Cardiac fibroblast (primary cell): ENCODE results near the gene SLC16A3.
A peak's percentile ranks its signal among the peaks of the same experiment; 100 is the strongest.

Experiments used
- DNase-seq, 2 donors: peaks; one replicate each; pipeline versions ENCODE4 v3.0.0 to v3.0.0-alpha.2; 2010; ENCODE audit warnings: low read depth in 2 of 2
- H3K4me3 ChIP-seq, 2 donors: replicated peaks in 1 of 2; 1 replicate in 1 of 2; 2 replicates in 1 of 2; pipeline ENCODE4 v1.5.1; 2011; ENCODE audit warnings: low read depth in 2 of 2, low read length in 2 of 2, mild to moderate bottlenecking in 2 of 2, moderate library complexity in 1 of 2
- TF ChIP-seq, protein P1 (sequence below): IDR thresholded peaks from one replicate; pipeline ENCODE4 v1.5.1; 2011; ENCODE audit warnings: low read depth, mild to moderate bottlenecking, low read length, inconsistent platforms

Gene SLC16A3

DNA sequence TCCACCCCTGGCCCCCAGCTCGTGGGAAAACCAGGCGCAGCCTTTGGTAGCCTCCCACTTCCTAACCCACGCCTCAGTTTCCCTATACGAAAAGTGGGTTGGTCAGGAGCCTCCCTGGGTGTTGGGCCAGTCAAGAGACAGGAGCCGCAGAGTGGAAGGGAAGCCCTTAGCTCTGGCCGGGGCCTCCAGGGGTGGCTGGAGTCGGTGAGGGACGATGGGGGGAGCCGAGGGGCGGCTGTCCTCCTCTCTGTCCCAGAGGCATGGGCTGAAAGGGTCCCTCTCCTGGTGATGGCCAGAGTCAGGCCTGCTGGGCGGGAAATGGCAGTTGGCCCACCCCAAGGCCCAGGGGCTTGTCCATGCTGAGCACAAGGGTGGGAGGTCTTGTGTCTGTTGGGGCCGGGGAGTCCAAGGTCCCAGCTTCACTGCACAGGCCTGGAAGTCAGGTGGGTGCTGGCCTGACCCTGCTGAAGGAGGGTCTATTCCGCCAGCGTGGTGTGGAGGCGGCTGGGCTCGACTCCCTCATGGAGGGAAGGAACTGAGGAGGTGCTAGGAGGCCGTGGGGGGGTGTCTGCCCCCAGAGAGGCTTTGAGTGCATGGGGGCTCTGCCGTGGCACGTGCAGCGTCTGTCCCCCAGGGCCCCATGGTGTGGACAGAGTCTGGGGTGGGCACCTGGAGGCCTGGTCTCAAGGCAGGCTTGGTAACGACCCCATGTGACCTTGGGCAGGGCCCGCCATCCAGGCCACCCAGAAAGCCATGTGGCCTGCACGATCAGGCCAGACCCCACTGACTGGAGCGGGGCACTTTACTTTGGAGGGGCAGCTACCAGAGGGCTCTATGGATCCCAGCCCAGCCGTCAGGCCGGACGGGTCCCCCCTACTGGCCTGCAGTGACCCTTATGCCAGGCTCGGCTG lies 1.1 kb downstream of the SLC16A3 start:
- peak in 1 of 2 donors; percentile 37 for DNase-seq
- TF ChIP-seq, protein P1, sequence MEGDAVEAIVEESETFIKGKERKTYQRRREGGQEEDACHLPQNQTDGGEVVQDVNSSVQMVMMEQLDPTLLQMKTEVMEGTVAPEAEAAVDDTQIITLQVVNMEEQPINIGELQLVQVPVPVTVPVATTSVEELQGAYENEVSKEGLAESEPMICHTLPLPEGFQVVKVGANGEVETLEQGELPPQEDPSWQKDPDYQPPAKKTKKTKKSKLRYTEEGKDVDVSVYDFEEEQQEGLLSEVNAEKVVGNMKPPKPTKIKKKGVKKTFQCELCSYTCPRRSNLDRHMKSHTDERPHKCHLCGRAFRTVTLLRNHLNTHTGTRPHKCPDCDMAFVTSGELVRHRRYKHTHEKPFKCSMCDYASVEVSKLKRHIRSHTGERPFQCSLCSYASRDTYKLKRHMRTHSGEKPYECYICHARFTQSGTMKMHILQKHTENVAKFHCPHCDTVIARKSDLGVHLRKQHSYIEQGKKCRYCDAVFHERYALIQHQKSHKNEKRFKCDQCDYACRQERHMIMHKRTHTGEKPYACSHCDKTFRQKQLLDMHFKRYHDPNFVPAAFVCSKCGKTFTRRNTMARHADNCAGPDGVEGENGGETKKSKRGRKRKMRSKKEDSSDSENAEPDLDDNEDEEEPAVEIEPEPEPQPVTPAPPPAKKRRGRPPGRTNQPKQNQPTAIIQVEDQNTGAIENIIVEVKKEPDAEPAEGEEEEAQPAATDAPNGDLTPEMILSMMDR: no peak
- peak overlapping the region; percentile 78 to 88 for H3K4me3 ChIP-seq

DNA sequence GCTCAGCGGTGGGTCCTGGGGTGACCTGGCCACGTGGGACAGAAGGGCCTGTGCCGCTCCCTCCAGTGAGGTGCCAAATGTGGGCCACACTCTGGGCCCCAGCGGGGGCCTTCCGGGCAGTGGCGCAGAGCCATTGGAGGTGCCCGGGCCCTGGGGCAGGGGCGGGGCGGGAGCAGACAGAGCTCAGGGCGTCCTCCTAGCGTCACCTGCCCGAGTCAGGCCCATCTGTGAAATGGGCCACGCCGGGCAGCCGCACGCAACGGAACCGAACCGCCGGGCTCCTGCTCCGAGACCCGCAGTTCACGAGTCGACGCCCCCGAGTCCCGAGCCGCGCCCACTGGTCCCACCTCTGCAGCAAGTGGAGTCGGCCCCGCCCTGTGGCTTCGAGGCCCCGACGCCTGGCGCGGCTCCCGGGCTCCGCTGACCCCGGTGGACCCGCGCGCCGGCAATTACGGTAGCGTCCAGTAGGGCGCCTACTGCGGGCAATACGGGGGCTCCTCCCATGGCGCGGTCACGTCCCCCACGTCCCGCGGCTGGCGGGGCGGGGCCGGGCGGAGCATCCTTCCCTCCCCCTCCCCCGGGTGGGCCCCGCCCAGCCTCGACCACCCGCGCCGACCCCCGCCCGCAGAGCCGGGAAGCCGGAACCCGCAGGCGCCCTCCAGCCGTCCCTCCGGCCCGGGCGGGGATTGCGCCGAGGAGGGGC lies 1.9 kb downstream of the SLC16A3 start:
- peak overlapping the region; percentile 78 to 88 for H3K4me3 ChIP-seq
- TF ChIP-seq, protein P1: peak; percentile 46
- DNase-seq: peak; percentile 89 to 95

DNA sequence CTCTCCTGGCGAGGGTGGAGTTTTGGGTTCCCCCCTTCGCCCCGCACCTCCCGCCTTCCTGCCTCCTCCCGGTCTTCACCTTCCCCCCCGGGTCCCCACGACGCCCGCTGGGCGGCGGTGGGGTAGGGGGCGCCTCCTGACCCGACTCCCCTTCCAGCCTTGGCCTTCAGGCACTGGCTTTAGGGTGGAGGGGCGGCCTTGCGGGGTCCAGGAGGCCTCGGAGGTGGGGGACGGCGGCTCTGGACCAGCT lies 2.4 kb downstream of the SLC16A3 start:
- TF ChIP-seq, protein P1: no peak
- H3K4me3 ChIP-seq: peak overlapping the region; percentile 61 to 88
- DNase-seq: no peak

DNA sequence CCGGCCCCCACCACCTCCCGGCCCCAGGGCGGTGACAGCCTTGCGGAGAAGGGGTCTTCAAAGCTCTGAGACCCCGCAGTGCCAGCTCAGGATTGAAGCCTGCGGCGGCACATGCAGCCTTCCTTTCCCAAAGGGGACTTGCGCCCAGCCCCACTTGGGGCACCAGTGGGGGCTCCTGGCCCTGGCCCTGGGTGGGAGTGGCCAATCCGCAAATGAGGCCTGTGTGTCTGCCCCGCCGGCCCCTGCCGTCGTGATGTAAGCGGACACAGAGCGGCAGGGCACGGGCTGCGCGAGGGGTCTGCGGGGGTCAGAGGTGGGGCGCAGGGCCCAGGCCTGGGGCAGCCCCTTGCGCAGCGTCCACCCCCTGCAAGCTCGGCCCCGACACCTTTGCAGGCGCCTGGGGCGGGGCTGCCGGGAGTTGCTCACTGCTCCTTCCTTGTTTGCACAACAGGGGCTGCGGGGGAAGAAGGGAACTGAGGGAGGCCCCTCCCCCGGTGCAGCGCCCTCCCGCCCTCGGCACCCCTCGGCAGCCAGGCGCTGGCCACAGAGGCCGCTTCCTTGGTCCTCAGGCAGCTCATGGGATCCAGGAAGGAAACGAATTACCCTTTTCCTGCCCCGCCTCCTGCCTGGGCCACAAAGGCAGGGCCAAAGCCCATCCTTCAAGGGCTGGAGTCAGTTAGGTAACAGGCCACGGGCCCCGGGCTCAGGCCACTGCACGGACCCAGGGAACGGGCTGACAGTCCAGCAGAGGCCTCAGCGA lies 2.9 kb downstream of the SLC16A3 start:
- H3K4me3 ChIP-seq: peak overlapping the region; percentile 61 to 88
- TF ChIP-seq, protein P1: no peak
- DNase-seq: peak; percentile 81 to 87

DNA sequence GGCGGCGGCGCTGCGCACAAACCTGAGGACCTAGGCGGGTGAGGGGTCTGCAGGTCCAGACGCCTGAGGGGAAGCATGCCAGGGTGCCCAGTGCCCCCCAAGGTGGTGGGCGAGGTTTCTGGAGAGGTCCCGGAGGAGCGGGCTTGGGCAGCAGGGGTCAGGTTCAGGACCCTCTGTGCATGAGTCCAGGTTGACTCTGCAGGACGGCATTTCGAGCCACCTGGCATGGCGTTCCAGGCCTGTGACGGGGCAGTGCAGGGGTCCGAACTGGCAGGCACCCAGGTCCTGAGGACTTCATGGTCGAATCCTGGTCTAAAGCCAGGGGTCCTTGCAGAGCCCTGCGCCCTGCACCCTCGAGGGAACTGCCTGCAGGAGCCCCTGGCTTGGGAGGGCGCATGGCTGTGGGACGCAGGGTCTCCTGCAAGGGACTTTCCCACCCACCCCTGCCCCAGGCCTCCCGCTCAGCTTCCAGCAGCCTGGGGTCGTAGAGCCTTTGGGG lies 3.5 kb downstream of the SLC16A3 start:
- peak overlapping the region; percentile 61 to 88 for H3K4me3 ChIP-seq
- no peak for DNase-seq
- TF ChIP-seq, protein P1: no peak

DNA sequence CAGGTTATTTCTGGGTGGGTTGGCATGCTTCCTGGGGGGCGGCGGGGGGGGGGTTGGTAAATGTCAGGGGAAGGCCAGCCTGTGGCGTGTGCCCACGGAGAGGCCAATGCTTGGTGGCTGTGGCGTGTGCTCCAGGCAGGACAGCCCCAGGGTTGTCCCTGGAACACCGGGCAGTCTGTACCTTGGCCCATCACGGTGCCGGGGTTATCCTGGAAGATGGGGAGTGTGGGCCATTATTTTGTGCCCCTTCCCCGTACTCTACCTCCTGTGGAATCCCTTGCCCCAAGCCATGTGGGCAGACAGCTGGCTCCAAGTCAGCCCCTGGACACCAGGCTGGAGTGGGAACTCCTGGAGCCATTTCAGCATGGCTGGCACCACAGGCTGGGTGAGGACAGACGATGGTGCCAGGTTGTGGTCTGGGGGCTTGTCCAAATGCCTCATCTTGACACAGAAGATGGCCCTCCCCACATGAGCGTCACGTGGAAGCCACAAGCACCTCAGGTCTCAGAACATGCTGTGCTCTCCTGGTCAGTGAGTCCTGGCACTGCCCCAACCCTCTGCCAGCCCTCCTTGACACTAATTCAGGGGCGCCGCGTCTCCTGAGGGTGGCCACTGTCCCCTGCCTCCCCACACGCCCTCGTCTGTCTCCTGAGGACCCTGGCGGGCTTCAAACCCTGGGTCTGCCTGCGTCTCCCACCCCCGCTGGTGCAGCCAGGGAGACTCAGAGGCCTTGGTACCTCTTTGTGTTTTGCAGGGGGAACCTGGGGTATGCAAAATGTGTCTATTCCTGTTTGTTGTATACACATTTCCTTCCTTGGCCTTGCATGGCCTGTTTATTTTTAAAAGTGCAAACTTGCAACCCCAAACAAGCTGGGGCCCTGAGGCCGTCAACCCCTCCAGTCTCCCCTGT lies 4.3 kb downstream of the SLC16A3 start:
- H3K4me3 ChIP-seq: no peak overlapping the region
- no peak for DNase-seq
- TF ChIP-seq, protein P1: no peak
